Hepatic stellate cell (primary cell): ENCODE data around the gene OPCML.
A peak's percentile ranks its signal among the peaks of the same experiment; 100 is the strongest.

ENCODE experiments used
- DNase-seq: peaks from one replicate; pipeline ENCODE4 v3.0.0; 2011; ENCODE audit warnings: low spot score

OPCML gene

GRCh38 chr11:132790971-132791370 is 741.3 kb downstream of the OPCML start:
- no peak for DNase-seq

- no peak for DNase-seq
Observed at GRCh38 chr11:132790466-132790865, 741.8 kb downstream of the OPCML start.

DNA sequence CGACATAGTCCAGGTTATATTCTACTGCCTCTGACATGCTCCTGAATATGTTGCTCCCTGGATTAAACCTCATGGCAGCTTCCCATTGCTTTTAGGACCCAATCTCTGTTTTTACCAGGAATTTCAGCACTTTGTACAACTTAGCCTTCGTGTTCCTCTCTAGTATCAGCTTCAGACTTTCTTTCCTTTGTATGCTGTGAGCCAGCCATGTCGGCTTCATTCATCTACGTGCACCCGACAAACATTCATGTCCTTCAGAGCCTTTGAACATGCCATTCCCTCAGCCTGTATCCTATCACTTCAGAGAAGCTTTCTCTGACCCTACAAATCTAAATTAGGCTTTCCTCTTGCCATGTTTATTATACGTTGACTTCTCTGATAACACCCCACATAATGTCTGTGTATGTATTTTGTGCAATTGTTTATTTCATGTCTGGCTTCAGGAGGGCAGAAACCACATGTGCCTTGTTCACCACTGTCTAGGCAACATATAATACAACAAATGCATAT is 743.4 kb downstream of the OPCML start:
- DNase-seq: no peak

- no peak for DNase-seq
Observed at GRCh38 chr11:132785878-132786277, 746.4 kb downstream of the OPCML start.

- no peak for DNase-seq
Observed at GRCh38 chr11:132784441-132784840, 747.9 kb downstream of the OPCML start.

DNA sequence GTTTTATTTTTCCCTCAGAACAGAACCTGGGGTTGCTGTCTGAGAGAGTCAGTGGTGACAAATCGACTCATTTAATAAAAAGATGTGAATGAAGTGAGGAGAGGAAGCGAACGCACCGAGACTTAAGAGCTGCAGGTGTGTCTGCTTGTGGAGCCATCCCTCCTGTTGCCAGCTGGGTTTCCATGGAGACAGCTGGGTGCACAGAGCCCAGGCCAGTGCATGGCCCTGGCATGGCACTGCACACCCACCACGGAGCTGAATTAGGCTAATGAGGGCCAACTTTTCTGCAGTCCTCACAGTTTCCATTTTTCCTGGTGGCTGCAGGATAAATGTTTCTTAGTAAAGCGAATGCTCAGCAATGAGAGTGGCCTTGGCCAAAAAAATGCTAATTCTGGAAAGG is 750.2 kb downstream of the OPCML start:
- DNase-seq: no peak

- DNase-seq: no peak
Observed at GRCh38 chr11:132780046-132780445, 752.3 kb downstream of the OPCML start.

- DNase-seq: no peak
Observed at GRCh38 chr11:132779497-132779896, 752.8 kb downstream of the OPCML start.

DNA sequence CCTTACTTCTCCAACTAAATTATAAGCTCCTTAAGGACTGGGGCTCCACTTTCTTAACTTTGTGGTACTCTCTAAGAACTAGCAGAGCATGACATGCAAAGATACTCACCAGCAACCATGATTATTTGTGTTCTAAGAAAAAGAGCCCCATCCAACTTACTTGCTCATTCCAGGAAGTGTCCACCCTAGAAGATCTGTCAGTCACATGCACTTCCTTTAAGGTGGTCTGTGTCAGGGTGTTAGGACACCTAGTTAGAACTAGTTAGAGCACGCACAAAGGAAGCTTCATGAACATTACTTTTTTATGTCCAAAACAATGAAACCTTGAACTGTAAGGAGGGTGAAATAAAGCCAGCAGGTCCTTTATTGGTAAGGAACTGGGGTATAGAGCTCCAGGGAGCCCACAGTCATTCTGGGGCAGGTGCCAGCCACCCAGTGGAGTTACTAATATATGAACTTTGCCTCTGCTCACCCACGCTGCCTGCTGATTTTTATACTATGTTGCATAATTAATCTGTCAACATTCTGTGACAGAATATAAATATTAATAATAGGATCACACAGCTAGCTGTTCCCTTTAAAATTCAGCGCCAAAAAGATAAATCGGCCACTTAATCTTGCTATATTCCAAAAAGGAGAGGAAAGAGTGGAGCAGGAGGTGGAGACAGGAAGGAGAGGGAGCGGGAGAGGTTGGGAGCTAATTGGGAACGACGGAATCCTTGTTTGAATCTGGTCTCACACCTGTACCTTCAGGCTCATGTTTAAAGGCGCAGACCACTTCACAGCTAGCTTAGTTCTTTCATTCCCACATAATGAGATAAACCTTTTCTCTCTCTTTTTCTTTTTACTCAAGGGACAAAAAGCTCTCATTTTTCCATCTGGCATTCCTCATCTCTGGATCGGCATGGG is 755.0 kb downstream of the OPCML start:
- no peak for DNase-seq

GRCh38 chr11:132773751-132774150 is 758.5 kb downstream of the OPCML start:
- no peak for DNase-seq

DNA sequence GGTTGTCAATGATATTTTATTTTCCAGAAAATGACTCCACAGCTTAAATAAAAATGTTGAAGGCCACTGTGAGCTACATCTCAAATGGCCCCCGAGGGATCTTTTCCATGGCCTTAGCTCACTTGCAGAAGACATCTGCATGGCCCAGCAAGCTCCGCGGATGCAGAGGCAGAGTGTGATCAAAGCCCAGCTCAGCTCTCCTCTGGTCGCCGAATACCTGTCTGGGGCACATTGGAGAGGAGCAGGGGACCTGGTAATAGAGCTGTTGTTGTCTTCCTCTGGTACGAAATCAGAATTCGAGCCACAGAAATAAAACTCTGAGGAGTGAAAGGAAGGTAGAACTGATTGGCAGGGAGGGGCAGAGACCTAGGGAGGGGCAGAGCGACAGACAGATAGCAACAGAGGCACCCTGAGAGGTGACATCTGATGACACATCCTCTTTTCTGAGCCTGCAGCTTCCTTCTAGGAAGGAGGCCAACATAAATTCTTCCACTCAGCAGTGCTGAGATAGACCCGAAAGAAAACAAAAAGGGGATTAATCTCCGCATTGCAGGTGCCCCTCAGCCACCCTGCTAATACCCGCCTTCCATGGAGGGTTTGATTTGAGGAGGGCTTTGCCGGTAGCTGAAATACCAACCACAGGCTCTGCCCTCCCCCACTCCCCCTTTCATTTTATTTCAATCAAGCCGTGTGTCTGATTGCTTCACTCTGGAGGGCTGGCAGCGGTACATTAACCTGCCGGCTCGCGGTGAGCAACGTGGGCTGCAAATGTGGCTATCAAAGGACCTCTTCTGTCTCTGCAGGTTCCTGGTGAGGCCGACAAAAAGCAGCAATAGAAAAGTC is 759.4 kb downstream of the OPCML start:
- DNase-seq: no peak

DNA sequence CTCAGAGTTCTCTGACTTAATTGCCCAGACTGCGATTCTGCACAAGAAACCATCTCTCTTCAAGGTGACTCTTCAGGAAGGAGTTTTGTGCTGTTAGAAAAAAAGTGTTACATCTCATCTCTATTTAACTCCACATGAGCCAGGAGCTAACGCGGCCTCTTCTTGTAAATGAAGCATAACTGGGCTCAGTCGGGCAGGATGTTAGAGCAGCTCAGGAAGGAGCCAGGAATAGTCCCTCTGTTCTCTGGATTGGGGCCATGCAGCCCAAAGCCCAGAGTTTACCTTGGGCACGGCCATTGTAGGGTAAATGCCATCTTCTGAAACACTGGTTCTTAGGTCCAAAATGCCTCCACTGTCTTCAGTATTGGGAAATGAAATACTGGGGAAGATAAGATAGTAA is 760.6 kb downstream of the OPCML start:
- DNase-seq: no peak

GRCh38 chr11:132770829-132771530 is 761.3 kb downstream of the OPCML start:
- DNase-seq: no peak

- DNase-seq: no peak
Observed at GRCh38 chr11:132763503-132763902, 768.8 kb downstream of the OPCML start.

GRCh38 chr11:132755934-132756333 is 776.4 kb downstream of the OPCML start:
- DNase-seq: no peak

DNA sequence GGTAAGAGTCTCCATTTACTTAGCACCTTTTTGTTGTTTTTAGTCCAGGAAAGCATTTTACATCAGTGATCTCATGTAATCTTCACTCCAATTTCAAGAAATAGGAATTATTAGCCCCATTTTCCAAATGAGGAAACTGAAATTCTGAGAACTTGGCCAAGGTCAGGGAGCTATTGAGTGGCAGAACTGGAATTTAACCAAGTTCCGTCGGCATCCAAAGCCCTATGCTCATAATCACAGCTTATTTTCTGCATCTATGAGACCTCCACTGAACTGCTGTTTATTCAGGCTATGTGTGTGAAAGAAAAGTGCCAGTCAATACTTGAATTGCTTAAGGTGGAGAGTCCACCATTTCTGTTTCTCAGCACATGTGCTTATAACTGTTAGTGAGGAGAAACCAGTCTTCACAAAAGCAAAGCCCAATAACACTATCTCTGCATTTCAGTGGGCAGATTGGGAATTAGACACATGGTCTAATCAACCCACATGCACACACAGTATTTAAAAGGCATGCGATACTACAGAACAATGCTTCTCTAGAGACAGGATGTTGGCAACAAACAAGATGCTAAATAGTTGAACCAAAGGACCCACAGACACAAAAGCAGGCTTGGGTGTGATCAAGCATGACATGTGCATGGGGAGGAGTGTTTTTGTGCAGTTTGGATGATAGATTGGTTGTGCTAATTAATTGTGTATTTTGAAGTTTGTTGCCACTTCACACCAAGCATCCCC is 780.6 kb downstream of the OPCML start:
- DNase-seq: no peak

- no peak for DNase-seq
Observed at GRCh38 chr11:132746305-132746704, 786.0 kb downstream of the OPCML start.

- DNase-seq: no peak
Observed at GRCh38 chr11:132745306-132745705, 787.0 kb downstream of the OPCML start.

- peak; percentile 54 for DNase-seq
Observed at GRCh38 chr11:132744771-132745170, 787.5 kb downstream of the OPCML start.

DNA sequence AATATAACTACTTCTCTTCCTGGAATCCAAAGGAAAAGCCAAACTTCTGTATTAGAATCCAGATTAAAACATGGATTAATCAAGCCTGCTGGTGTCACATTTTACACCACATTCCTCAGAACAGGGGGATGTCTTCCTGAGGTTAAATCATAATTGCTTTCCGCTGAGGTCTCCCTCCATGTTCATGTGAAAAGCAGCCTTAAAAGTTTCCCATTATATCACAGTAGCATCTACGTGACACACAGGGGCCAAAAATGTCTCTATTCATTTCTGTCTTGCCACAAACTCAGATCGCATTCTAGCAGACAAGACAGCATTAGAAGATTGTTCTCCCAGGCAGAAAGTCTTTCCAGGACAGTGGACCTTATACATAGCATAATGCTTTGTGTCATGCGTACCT is 788.7 kb downstream of the OPCML start:
- DNase-seq: no peak

DNA sequence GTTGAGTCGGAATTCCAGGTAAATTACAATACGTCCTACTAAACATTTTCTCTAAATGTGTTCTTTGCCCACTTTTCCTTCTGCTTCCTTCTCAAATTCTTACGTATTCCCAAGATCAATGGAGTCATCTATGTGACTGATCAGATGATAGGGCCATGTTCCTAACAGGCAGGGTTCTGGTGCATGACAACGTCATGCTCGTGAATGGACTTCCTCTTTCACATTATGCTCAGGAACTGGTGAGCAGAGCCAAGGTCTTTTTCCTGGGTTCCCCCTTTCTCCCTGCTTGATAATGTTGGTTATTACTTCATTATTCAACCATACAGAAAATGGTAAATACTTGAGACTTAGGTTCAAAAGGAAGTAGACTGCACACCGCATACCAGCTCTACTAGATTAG is 789.4 kb downstream of the OPCML start:
- DNase-seq: no peak

GRCh38 chr11:132734217-132734616 is 798.1 kb downstream of the OPCML start:
- DNase-seq: peak; percentile 23
